ENCODE results near the gene CERCAM. TPM values are rescaled to one million over a fixed set of nuclear protein-coding genes. Genes with fewer than 3 reads are reported as not detected.
"Not testable (repeated sequence)": the region's sequence is repeated elsewhere in the genome, so short reads cannot be mapped to it uniquely, and the experiment has no call there.

Gene CERCAM
- total RNA-seq, 2 experiments from 2014 or later = 0.75 to 0.79 TPM

- ChIA-PET POLR2A (no interaction called here), CTCF (interaction anchor here (0.6 to 4.0 kb wide), 5 partner anchors 10 to 463 kb away, joined by 3 to 36 read pairs (median 3); no protein-coding TSS in a partner anchor)
- no peak for ATAC-seq
- Mint-ChIP-seq H3K36me3 (ENCODE audit: low read depth) (no peaks in the 10 kb centered on the region), H3K4me3 (no peak overlapping the region), H3K4me1 (no peaks in the 10 kb centered on the region), H3K9me3 (ENCODE audit: low read depth) (no peaks in the 10 kb centered on the region), H3K27me3 (peaks cover 34% of the 10 kb centered on the region), H3K27ac (no peak overlapping the region)
- intact Hi-C loops (cut with DNase I, micrococcal nuclease) = no loop called here
- DNase-seq = no peak
These were observed 10.7 kb upstream of the CERCAM start for GRCh38 chr9:128409978-128410377.

GRCh38 chr9:128411364-128412119, 9.1 kb upstream of the CERCAM start:
- Mint-ChIP-seq H3K27ac (no peak overlapping the region), H3K4me3 (no peak overlapping the region), H3K4me1 (no peaks in the 10 kb centered on the region), H3K36me3 (ENCODE audit: low read depth) (no peaks in the 10 kb centered on the region), H3K9me3 (ENCODE audit: low read depth) (no peaks in the 10 kb centered on the region), H3K27me3 (peaks cover 47% of the 10 kb centered on the region)
- no peak for ATAC-seq
- ChIA-PET CTCF (interaction anchor here (1.0 to 4.0 kb wide), 2 partner anchors 25 to 49 kb away, joined by 3 to 36 read pairs; no protein-coding TSS in a partner anchor), POLR2A (interaction anchor here (0.6 kb wide), 1 partner anchor 12 kb away, joined by 4 read pairs; no protein-coding TSS in a partner anchor)
- intact Hi-C loops (cut with DNase I, micrococcal nuclease) = loop anchor here (1.0 to 2.0 kb wide), 3 partner anchors 49 to 116 kb away; no protein-coding TSS in a partner anchor
- no peak for DNase-seq

DNA sequence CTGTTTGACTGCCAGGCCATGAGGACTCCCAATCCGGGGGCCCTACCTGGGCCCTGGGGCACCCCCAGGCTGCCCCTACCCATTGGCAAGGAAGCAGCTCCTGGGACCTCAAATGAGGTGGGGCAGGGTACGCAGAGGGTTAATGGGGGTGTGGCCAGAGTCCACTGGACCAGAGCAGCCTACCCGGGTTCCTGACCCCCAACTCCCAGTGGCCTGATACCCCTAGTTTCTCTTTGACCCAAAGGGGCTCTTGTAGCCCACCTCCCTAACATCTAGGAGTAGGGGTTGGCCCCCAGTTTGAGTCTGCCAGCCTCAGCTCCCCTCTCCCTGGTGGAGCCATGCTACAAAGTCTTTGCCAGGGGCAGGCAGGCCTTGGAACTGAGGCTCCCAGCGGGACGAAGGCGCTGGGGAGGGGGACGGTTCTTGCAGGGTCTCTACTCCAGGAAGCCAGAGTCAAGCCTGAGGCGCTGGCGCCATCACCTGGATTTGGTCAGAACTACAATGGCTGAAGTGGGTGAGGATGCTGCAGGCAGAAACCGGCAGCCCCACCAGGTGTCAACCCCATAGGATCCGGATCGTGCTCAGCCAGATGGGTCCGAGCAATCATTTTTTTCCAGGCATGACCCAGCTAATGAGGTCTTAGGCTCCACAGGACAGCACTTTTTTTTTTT, 8.4 kb upstream of the CERCAM start:
- peak; percentile 53 for ATAC-seq
- DNase-seq = peak; percentile 78
- ChIA-PET POLR2A (interaction anchor here (0.6 kb wide), 1 partner anchor 11 kb away, joined by 4 read pairs; no protein-coding TSS in a partner anchor), CTCF (interaction anchor here (0.7 to 4.0 kb wide), 4 partner anchors 24 to 1096 kb away, joined by 3 to 36 read pairs (median 3); no protein-coding TSS in a partner anchor)
- Mint-ChIP-seq H3K4me3 (no peak overlapping the region), H3K27me3 (peaks cover 49% of the 10 kb centered on the region), H3K36me3 (ENCODE audit: low read depth) (no peaks in the 10 kb centered on the region), H3K9me3 (ENCODE audit: low read depth) (no peaks in the 10 kb centered on the region), H3K4me1 (no peaks in the 10 kb centered on the region), H3K27ac (no peak overlapping the region)
- intact Hi-C loops (cut with DNase I, micrococcal nuclease) = loop anchor here (1.0 to 2.0 kb wide), 3 partner anchors 49 to 117 kb away; no protein-coding TSS in a partner anchor

- POLR2A ChIA-PET; H3K4me3 Mint-ChIP-seq; H3K9me3 Mint-ChIP-seq (ENCODE audit: low read depth); H3K4me1 Mint-ChIP-seq; ATAC-seq; H3K27ac Mint-ChIP-seq; H3K36me3 Mint-ChIP-seq (ENCODE audit: low read depth); DNase-seq: not testable (repeated sequence)
- peaks cover 43% of the 10 kb centered on the region for H3K27me3 Mint-ChIP-seq
- intact Hi-C loops (cut with DNase I, micrococcal nuclease) = loop anchor here in 1 of 2 experiments (2.0 kb wide), 1 partner anchor 51 kb away; no protein-coding TSS in a partner anchor
- CTCF ChIA-PET = interaction anchor here (1.3 to 2.0 kb wide), 2 partner anchors 24 to 117 kb away, joined by 4 to 8 read pairs; no protein-coding TSS in a partner anchor
These were observed 6.9 kb upstream of the CERCAM start for GRCh38 chr9:128413728-128414127.

DNA sequence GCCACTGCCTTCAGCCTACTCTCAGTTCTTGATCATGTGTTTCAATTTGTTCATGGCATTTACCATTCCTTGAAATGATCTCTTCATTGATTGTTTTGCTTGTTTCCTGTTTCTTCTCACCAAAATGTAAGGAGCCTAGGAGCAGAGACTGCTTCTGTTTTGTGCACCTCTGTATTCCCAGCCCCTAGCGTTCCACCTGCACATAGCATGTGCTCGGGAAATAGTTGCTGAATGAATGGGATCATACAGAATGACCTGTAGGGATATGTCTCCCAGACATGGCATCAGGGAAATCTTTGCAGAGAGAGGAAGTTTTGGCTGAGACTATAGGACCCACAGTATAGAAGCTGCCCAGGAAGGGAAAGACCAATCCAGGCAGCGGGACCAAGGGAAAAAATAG, 6.2 kb upstream of the CERCAM start:
- ChIA-PET POLR2A (no interaction called here), CTCF (interaction anchor here (1.3 to 2.0 kb wide), 2 partner anchors 24 to 118 kb away, joined by 4 to 8 read pairs; no protein-coding TSS in a partner anchor)
- no peak overlapping the region for H3K4me3 Mint-ChIP-seq
- no peaks in the 10 kb centered on the region for H3K9me3 Mint-ChIP-seq (ENCODE audit: low read depth)
- peaks cover 6% of the 10 kb centered on the region for H3K4me1 Mint-ChIP-seq
- intact Hi-C loops (cut with DNase I, micrococcal nuclease) = no loop called here
- no peak for ATAC-seq
- no peak for DNase-seq
- H3K36me3 Mint-ChIP-seq (ENCODE audit: low read depth) = no peaks in the 10 kb centered on the region
- H3K27ac Mint-ChIP-seq = no peak overlapping the region
- peaks cover 48% of the 10 kb centered on the region for H3K27me3 Mint-ChIP-seq

DNA sequence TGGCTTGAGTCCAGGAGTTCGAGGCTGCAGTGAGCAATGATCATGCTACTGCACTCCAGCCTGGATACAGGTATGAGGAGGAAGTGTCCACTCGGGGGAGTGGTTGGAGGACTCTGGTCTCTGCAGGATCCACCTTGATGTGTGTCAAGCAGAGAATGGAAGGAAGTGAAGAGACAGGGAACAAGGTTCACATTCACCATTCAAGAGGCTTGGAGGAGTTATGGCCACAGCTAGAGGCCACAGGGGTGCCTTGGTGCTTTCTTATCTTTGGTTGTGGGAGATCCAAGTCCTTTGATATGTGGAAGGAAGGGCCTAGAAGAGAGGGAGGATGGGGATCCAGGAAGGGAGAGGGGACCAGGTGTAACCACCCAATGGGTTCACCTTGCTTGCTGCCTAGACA, 5.4 kb upstream of the CERCAM start:
- ChIA-PET CTCF (interaction anchor here (0.6 to 2.0 kb wide), 3 partner anchors 23 to 119 kb away, joined by 3 to 8 read pairs (median 4); no protein-coding TSS in a partner anchor), POLR2A (no interaction called here)
- Mint-ChIP-seq H3K4me1 (peaks cover 10% of the 10 kb centered on the region), H3K27ac (no peak overlapping the region), H3K27me3 (peaks cover 47% of the 10 kb centered on the region), H3K36me3 (ENCODE audit: low read depth) (no peaks in the 10 kb centered on the region), H3K4me3 (no peak overlapping the region), H3K9me3 (ENCODE audit: low read depth) (no peaks in the 10 kb centered on the region)
- intact Hi-C loops (cut with DNase I, micrococcal nuclease) = no loop called here
- ATAC-seq (no peak), DNase-seq (no peak)

DNA sequence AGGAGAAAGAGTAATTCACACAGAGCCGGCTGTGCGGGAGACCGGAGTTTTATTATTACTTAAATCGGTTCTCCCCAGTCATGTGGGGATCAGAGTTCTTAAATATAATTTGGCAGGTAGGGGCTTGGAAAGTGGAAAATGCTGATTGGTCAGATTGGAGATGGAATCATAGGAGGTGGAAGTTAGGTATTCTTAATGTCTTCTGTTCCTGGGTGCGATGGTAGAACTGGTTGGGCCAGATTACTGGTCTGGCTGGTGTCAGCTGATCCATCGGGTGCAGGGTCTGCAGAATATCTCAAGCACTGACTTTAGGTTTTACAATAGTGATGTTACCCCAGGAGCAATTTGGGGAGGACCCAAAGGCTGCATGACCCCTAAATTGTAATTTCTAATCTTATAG, 4.6 kb upstream of the CERCAM start:
- H3K4me1 Mint-ChIP-seq = peaks cover 10% of the 10 kb centered on the region
- H3K36me3 Mint-ChIP-seq (ENCODE audit: low read depth) = no peaks in the 10 kb centered on the region
- ATAC-seq (no peak), DNase-seq (no peak)
- POLR2A ChIA-PET = no interaction called here
- peaks cover 45% of the 10 kb centered on the region for H3K27me3 Mint-ChIP-seq
- CTCF ChIA-PET = interaction anchor here (0.8 kb wide), 1 partner anchor 17 kb away, joined by 3 read pairs; no protein-coding TSS in a partner anchor
- no peak overlapping the region for H3K27ac Mint-ChIP-seq
- no peak overlapping the region for H3K4me3 Mint-ChIP-seq
- no peaks in the 10 kb centered on the region for H3K9me3 Mint-ChIP-seq (ENCODE audit: low read depth)
- intact Hi-C loops (cut with DNase I, micrococcal nuclease) = no loop called here

- intact Hi-C loops (cut with DNase I, micrococcal nuclease) = no loop called here
- Mint-ChIP-seq H3K4me1 (peaks cover 10% of the 10 kb centered on the region), H3K9me3 (ENCODE audit: low read depth) (no peaks in the 10 kb centered on the region), H3K4me3 (no peak overlapping the region), H3K27me3 (peaks cover 40% of the 10 kb centered on the region), H3K36me3 (ENCODE audit: low read depth) (no peaks in the 10 kb centered on the region), H3K27ac (no peak overlapping the region)
- POLR2A ChIA-PET = no interaction called here
- CTCF ChIA-PET = interaction anchor here (0.8 kb wide), 1 partner anchor 17 kb away, joined by 3 read pairs; no protein-coding TSS in a partner anchor
- no peak for ATAC-seq
- DNase-seq = no peak
These were observed 4.1 kb upstream of the CERCAM start for GRCh38 chr9:128416432-128417019.

- ATAC-seq (peak; percentile 1), DNase-seq (peak; percentile 21)
- Mint-ChIP-seq H3K27me3 (peaks cover 34% of the 10 kb centered on the region), H3K9me3 (ENCODE audit: low read depth) (no peaks in the 10 kb centered on the region), H3K4me3 (peak overlapping the region; percentile 59), H3K27ac (no peak overlapping the region), H3K4me1 (peaks cover 10% of the 10 kb centered on the region), H3K36me3 (ENCODE audit: low read depth) (no peaks in the 10 kb centered on the region)
- intact Hi-C loops (cut with DNase I, micrococcal nuclease) = no loop called here
- ChIA-PET POLR2A (interaction anchor here (1.1 kb wide), 1 partner anchor 57 kb away, joined by 3 read pairs; no protein-coding TSS in a partner anchor), CTCF (interaction anchor here (0.6 to 3.4 kb wide), 15 partner anchors 9 to 661 kb away, joined by 3 to 15 read pairs (median 3); partner anchors contain the start of gene URM1)
These were observed 1.4 kb upstream of the CERCAM start for GRCh38 chr9:128419061-128419925.

DNA sequence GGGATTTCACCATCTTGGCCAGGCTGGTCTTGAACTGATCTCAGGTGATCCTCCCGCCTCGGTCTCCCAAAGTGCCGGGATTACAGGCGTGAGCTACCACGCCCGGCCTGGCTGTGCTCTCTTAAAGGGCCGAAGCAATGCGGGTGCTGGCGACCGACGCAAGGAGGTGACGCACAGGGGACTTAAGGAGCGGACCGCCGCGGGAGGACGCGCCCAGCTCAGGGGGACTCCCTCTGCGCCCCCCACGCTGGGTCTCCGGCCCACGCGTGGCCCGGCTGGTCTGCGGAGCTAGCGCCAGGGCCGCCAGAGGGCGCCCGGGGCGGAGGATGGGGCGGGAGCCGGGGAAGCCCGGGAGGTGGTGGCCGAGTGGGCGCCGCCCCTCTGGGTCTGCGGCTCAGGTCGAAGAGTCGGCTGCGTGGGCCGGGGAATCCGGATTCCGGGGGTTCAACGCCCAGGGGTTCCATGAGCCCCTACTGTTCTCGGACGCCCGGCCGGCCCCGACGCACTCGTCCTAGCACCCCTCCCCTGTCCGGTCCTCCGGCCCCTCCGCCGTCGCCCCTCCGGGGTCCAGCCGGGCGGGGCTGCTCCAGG, 502 bp upstream of the CERCAM start:
- no peak overlapping the region for H3K27ac Mint-ChIP-seq
- no peaks in the 10 kb centered on the region for H3K36me3 Mint-ChIP-seq (ENCODE audit: low read depth)
- CTCF ChIA-PET = interaction anchor here (0.6 to 3.4 kb wide), 14 partner anchors 9 to 660 kb away, joined by 3 to 15 read pairs (median 3); partner anchors contain the start of gene URM1
- H3K4me3 Mint-ChIP-seq = peak overlapping the region; percentile 59
- peak; percentile 79 for DNase-seq
- intact Hi-C loops (cut with DNase I, micrococcal nuclease) = loop anchor here in 1 of 2 experiments (1.0 to 2.0 kb wide), 4 partner anchors 36 to 304 kb away; partner anchors contain the start of genes ODF2, URM1 and ZDHHC12
- ATAC-seq = peak; percentile 75
- POLR2A ChIA-PET = interaction anchor here (1.1 kb wide), 1 partner anchor 58 kb away, joined by 3 read pairs; no protein-coding TSS in a partner anchor
- H3K9me3 Mint-ChIP-seq (ENCODE audit: low read depth) = no peaks in the 10 kb centered on the region
- H3K27me3 Mint-ChIP-seq = peaks cover 25% of the 10 kb centered on the region
- H3K4me1 Mint-ChIP-seq = peaks cover 10% of the 10 kb centered on the region

Measured in activated CD4-positive, alpha-beta T cell treated with anti-CD3 and anti-CD28 coated beads for 36 hours (primary cell).